DOHH2 (cell line): ENCODE measurements around the gene OR52L1.

ENCODE experiments used
- CTCF ChIP-seq: fragments of 200-600 bp; sonication (generic); IDR thresholded peaks from one replicate; pipeline ENCODE4 v1.5.1; 2014; ENCODE audit warnings: antibody characterized with exemption, mild to moderate bottlenecking, low read depth, low read length; ENCODE audit not compliant: poor library complexity, severe bottlenecking
- EZH2phosphoT487 ChIP-seq: fragments of 200-600 bp; sonication (generic); IDR thresholded peaks from 2 replicates; pipeline ENCODE4 v1.6.1; 2017; ENCODE audit warnings: borderline replicate concordance, mild to moderate bottlenecking, antibody characterized with exemption, low read length, moderate library complexity, mixed read lengths

- TF ChIP-seq CTCF (no peak), EZH2phosphoT487 (no peak)
Measured at GRCh38 chr11:5966958-5967357, 19.8 kb downstream of the OR52L1 start.
